LNCAP (cell line): Measurements from ENCODE around the gene FHL5.

ENCODE experiments used
- CTCF ChIP-seq: fragments of 450-650 bp; IDR thresholded peaks from 2 replicates; pipeline ENCODE4 v1.5.1; 2017; ENCODE audit warnings: mild to moderate bottlenecking

Gene FHL5

GRCh38 chr6:96649926-96650325 lies 87.0 kb downstream of the FHL5 start:
- no peak for TF ChIP-seq CTCF

- no peak for TF ChIP-seq CTCF
These were observed 88.9 kb downstream of the FHL5 start for GRCh38 chr6:96651816-96652215.

DNA sequence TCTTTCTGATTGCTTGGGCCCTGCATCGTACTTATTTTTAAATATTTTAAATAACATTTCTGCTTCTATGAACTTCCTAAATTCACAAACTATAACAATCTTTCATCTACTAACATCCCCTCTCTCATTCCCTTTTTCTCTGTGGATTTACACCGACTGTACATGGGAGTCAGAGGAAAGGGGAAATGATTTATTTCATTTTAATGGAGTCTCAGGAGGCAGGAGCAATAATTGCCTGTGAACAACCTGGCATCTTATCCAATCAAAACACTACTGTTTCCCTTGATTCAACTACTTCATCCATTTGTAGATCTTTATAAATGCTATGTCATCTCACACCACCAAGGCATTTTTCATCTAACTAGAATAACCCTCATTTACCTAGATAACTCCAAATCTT lies 89.6 kb downstream of the FHL5 start:
- no peak for TF ChIP-seq CTCF

GRCh38 chr6:96653181-96653580 lies 90.3 kb downstream of the FHL5 start:
- no peak for TF ChIP-seq CTCF

DNA sequence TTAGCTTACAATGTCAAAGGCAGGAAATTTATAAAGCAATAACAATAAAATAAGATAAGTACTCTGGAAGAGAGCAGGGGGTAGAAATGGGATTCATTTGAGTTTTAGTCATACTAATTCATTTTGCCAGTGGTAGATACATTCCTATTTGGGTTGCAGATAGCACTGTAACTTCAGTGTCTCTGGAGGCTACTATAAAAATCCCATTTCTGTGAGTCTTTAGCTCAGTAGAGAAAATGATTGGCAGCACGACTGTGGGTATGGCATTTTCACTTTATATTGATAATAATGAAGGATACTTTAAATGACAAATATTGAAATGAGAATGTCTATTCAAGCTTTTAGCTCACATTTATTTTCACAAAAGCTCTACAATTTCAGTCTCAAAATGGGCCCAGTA lies 93.6 kb downstream of the FHL5 start:
- TF ChIP-seq CTCF = no peak

DNA sequence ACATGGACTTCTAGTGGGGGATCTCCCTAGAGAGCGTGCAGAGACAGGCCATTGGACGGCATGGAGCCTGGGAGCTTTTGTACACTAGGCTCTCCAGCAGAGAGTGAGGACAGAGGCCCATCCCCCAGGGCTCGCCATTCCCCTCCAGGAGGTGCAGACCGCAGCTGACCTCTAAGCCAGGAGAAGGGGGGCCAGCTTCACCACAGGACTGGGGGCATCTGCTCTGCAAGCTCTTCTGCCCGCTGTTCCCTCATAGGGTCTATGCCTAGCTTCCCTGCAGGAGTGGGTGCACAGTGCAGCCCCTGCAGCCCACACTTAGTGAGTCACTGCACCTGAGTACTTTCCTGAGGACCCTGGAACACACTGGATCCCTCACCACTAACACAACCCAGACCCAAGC lies 94.4 kb downstream of the FHL5 start:
- TF ChIP-seq CTCF = no peak

DNA sequence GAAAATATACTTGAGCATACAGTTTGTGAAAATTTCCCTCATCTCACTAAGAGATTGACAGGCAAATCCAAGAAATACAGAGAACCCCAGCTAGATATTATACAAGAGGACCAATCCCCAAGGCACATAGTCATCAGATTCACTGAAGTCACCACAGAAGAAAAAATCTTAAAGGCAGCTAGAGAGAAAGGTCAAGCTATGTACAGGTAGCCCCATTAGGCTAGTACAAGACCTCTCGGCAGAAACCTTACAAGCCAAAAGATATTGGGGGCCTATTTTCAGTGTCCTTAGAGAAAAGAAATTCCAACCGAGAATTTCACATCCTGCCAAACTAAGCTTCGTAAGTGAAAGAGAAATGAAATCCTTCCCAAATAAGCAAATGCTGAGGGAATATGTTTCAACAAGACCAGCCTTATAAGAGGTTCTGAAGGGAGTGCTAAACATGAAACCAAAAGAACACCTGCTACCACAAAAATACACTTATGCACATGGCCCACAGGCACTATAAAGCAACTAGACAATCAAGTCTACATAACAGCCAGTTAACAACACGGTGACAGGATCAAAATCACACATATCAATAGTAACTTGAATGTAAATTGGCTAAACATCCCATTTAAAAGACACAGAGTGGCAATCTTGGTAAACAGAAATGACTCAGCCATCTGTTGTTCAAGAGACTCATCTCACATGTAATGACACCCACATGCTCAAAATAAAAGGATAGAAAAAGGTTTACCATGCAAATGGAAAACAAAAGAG lies 96.3 kb downstream of the FHL5 start:
- TF ChIP-seq CTCF = no peak
